Neutrophil (primary cell): ENCODE measurements around the gene COL8A1.

Source experiments
- H3K27ac ChIP-seq: fragments of 200-600 bp; sonication (generic); 2 replicates; pipeline ENCODE4 v1.5.1; 2016; ENCODE audit warnings: mild to moderate bottlenecking, moderate library complexity
- H3K27me3 ChIP-seq: fragments of 200-600 bp; sonication (generic); 2 replicates; pipeline ENCODE4 v1.6.0; 2016; ENCODE audit warnings: mild to moderate bottlenecking
- H3K36me3 ChIP-seq: fragments of 200-600 bp; sonication (generic); 2 replicates; pipeline ENCODE4 v1.5.1; 2017
- H3K4me1 ChIP-seq, 2 experiments: fragments of 200-600 bp in 1 of 2; sonication (generic) in 1 of 2; 1 replicate in 1 of 2; 2 replicates in 1 of 2; pipeline versions ENCODE4 v1.5.1 to v1.6.1; 2013 to 2016; ENCODE audit warnings: low read depth in 1 of 2, low read length in 1 of 2, mild to moderate bottlenecking in 1 of 2, moderate library complexity in 1 of 2; ENCODE audit not compliant: control insufficient read depth in 1 of 2, insufficient read depth in 1 of 2
- H3K4me3 ChIP-seq, 2 experiments: fragments of 200-600 bp in 1 of 2; sonication (generic) in 1 of 2; 1 replicate in 1 of 2; 2 replicates in 1 of 2; pipeline ENCODE4 v1.5.1; 2013 to 2016; ENCODE audit warnings: low read depth in 1 of 2, low read length in 1 of 2, mild to moderate bottlenecking in 1 of 2, moderate library complexity in 1 of 2
- H3K9me3 ChIP-seq: fragments of 200-600 bp; sonication (generic); 2 replicates; pipeline ENCODE4 v1.5.1; 2016
- CTCF ChIP-seq: fragments of 200-600 bp; sonication (generic); IDR thresholded peaks from 2 replicates; pipeline ENCODE4 v1.5.1; 2016; ENCODE audit warnings: antibody characterized with exemption

COL8A1 gene

GRCh38 chr3:99662838-99663570 lies 24.6 kb downstream of the COL8A1 start:
- no peaks in the 10 kb centered on the region for H3K9me3 ChIP-seq
- TF ChIP-seq CTCF: no peak
- H3K27ac ChIP-seq: no peak overlapping the region
- H3K36me3 ChIP-seq: no peaks in the 10 kb centered on the region
- H3K4me1 ChIP-seq: no peaks in the 10 kb centered on the region
- no peak overlapping the region for H3K4me3 ChIP-seq
- no peaks in the 10 kb centered on the region for H3K27me3 ChIP-seq

GRCh38 chr3:99663977-99664376 lies 25.6 kb downstream of the COL8A1 start:
- Histone ChIP-seq H3K9me3 (no peaks in the 10 kb centered on the region), H3K4me1 (no peaks in the 10 kb centered on the region), H3K27me3 (no peaks in the 10 kb centered on the region), H3K36me3 (no peaks in the 10 kb centered on the region), H3K27ac (no peak overlapping the region), H3K4me3 (no peak overlapping the region)
- TF ChIP-seq CTCF: no peak

GRCh38 chr3:99665017-99665416 lies 26.6 kb downstream of the COL8A1 start:
- no peaks in the 10 kb centered on the region for H3K36me3 ChIP-seq
- no peak for TF ChIP-seq CTCF
- H3K4me3 ChIP-seq: no peak overlapping the region
- no peaks in the 10 kb centered on the region for H3K4me1 ChIP-seq
- no peak overlapping the region for H3K27ac ChIP-seq
- no peaks in the 10 kb centered on the region for H3K9me3 ChIP-seq
- no peaks in the 10 kb centered on the region for H3K27me3 ChIP-seq

GRCh38 chr3:99666201-99666600 lies 27.8 kb downstream of the COL8A1 start:
- H3K36me3 ChIP-seq: no peaks in the 10 kb centered on the region
- H3K4me1 ChIP-seq: no peaks in the 10 kb centered on the region
- H3K27ac ChIP-seq: no peak overlapping the region
- H3K4me3 ChIP-seq: no peak overlapping the region
- H3K9me3 ChIP-seq: no peaks in the 10 kb centered on the region
- TF ChIP-seq CTCF: no peak
- no peaks in the 10 kb centered on the region for H3K27me3 ChIP-seq

GRCh38 chr3:99668044-99668443 lies 29.6 kb downstream of the COL8A1 start:
- H3K4me1 ChIP-seq: no peaks in the 10 kb centered on the region
- H3K4me3 ChIP-seq: no peak overlapping the region
- H3K36me3 ChIP-seq: no peaks in the 10 kb centered on the region
- no peaks in the 10 kb centered on the region for H3K27me3 ChIP-seq
- no peak for TF ChIP-seq CTCF
- H3K27ac ChIP-seq: no peak overlapping the region
- no peaks in the 10 kb centered on the region for H3K9me3 ChIP-seq
